AG09309 (cell line): ENCODE measurements around the gene PYGM.

Experiments
- DNase-seq: peaks from one replicate; pipeline ENCODE4 v3.0.0-alpha.2; 2010; ENCODE audit warnings: low read depth
- H3K4me3 ChIP-seq: 2 replicates; pipeline ENCODE4 v1.5.1; 2011; ENCODE audit warnings: mild to moderate bottlenecking, low read depth, low read length, moderate library complexity; ENCODE audit not compliant: control insufficient read depth
- CTCF ChIP-seq: IDR thresholded peaks from 2 replicates; pipeline ENCODE4 v1.5.1; 2011; ENCODE audit warnings: mild to moderate bottlenecking, low read depth, low read length, inconsistent platforms; ENCODE audit not compliant: insufficient read depth, control insufficient read depth; ENCODE audit errors: missing control alignments

The PYGM gene

GRCh38 chr11:64731601-64732000, 28.2 kb downstream of the PYGM start:
- no peak for DNase-seq
- no peak for TF ChIP-seq CTCF
- H3K4me3 ChIP-seq: no peak overlapping the region

- no peak for DNase-seq
Observed at GRCh38 chr11:64729851-64730382, 29.9 kb downstream of the PYGM start.

GRCh38 chr11:64728757-64729365, 30.9 kb downstream of the PYGM start:
- TF ChIP-seq CTCF: no peak
- H3K4me3 ChIP-seq: no peak overlapping the region
- DNase-seq: no peak

More at GRCh38 chr11:64729851-64730382, 29.9 kb downstream of the PYGM start:
- TF ChIP-seq CTCF: no peak
- no peak overlapping the region for H3K4me3 ChIP-seq

GRCh38 chr11:64726867-64727530, 32.8 kb downstream of the PYGM start:
- no peak for DNase-seq
- no peak for TF ChIP-seq CTCF
- H3K4me3 ChIP-seq: no peak overlapping the region

- TF ChIP-seq CTCF: no peak
- no peak overlapping the region for H3K4me3 ChIP-seq
- no peak for DNase-seq
Observed at GRCh38 chr11:64726211-64726641, 33.5 kb downstream of the PYGM start.

GRCh38 chr11:64724863-64725532, 34.8 kb downstream of the PYGM start:
- DNase-seq: no peak
- H3K4me3 ChIP-seq: no peak overlapping the region
- TF ChIP-seq CTCF: no peak
